Measurements from ENCODE around the gene VPS35.

GRCh38 chr16:46649588-46650253 lies 39.3 kb downstream of the VPS35 start:
- TF ChIP-seq CTCF (IDR thresholded peaks at IDR 0.05), result no peak
- TF ChIP-seq POLR2A (IDR thresholded peaks at IDR 0.05), result no peak
